Measurements from ENCODE around the gene THEM4.

- TF ChIP-seq MAX (CRISPR knock-in tag; IDR thresholded peaks at IDR 0.05) (no peak), CTCF (IDR thresholded peaks at IDR 0.05) (no peak), GTF2I (CRISPR knock-in tag; conservative IDR thresholded peaks at IDR 0.05) (no peak), ETV6 (CRISPR knock-in tag; IDR thresholded peaks at IDR 0.05) (no peak)
Observed at GRCh38 chr1:151881479-151881878, 27.8 kb downstream of the THEM4 start.

Data from WTC11 (cell line).